HuH-7.5 (cell line): ENCODE measurements around the gene PRDM1.

Experiments used
- DNase-seq: peaks from one replicate; pipeline ENCODE4 v3.0.0; 2011; ENCODE audit warnings: low spot score

The PRDM1 gene

GRCh38 chr6:106070636-106071035, 15.5 kb upstream of the PRDM1 start:
- DNase-seq = no peak

- no peak for DNase-seq
Measured at GRCh38 chr6:106072501-106073090, 13.5 kb upstream of the PRDM1 start.

DNA sequence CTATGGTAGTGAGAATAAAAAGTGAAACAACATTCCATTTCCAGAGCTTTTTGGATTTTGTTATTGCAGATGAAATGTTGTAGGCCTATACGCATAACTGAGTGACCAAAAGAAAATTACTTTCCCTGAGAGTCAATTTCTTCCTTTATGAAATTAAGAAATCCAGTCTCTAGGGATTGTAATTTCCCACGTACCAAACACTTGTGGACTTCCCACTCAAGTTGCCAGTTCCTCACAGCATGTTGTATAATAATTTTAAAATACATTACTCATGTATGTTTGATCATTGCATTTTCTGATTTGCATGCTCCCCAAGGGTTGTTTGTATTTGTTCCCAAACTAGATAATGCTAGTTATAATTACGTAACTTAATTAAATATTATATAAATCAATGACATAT, 12.0 kb upstream of the PRDM1 start:
- DNase-seq = no peak

- no peak for DNase-seq
Measured at GRCh38 chr6:106076139-106076538, 10.0 kb upstream of the PRDM1 start.

- DNase-seq = no peak
Measured at GRCh38 chr6:106077170-106077569, 9.0 kb upstream of the PRDM1 start.

GRCh38 chr6:106077881-106078280, 8.3 kb upstream of the PRDM1 start:
- no peak for DNase-seq

DNA sequence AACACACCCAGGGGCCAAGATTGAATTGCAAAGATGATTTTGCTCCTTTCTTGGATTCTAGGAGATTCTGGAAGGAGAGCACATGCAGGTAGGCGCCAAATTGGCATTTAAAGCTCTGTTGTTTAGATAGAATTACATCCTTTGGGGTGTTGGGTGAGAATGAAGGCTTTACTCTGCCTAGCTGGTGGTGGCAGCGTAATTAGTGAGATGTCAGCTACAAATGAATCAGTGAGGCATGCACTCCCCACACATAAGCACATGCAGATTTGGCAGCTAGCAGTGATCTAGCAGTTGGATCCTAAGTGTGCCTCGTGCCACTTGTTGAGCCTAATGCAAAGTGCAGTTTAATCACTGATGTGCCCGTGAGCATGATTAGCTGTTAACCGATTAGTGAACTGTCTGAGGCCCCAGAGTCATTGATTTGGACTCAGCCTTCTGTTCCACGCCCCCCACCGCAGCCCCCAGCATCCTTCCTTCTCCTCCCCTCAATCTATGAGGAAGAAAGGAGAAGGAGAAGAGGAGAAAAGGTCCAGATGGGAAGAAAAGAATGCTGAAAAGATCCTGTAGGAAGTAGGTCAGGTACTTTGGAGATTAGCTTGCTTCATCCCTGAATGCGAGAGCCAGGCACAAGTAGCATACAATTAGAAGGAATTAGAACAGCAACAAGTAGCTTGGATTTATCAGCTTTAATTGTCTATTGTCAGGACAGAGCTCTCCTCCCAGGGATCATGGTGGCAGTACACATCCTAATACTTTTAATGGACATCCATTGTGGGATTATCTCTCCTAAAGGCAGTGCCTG, 6.0 kb upstream of the PRDM1 start:
- DNase-seq = no peak

GRCh38 chr6:106080763-106081095, 5.4 kb upstream of the PRDM1 start:
- DNase-seq = no peak

GRCh38 chr6:106081715-106082114, 4.4 kb upstream of the PRDM1 start:
- no peak for DNase-seq

DNA sequence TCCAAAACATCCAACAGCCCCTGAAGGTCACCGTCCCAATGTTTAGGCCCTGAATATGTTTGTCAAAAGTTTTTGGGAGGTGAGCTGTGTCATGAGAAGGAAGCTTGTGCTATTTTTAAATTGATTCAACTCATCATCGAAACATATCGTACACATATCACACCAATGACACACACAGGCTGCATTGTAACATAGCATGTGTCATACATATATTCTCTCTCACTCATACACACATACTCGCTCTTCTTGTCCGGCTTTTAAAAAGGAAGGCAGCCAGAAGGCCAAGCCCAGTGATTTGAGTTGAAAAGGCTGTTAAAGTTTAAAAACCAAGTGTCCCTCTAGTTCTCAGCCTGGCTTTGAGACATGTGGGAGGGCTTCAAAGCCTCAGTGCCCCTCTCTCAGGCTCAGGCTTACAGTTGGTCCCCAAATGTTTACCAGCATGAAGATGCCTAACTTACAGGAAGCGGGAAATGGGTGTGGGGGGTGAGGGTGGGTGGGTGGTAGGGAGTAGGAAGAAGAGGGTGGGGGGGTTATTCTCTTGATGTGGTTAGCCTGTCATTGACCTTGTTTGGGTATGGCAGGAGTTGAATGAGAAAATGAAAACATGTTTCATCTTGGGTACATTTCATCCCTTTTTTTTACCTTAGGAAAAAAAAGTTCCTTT, 3.3 kb upstream of the PRDM1 start:
- no peak for DNase-seq

GRCh38 chr6:106083618-106084017, 2.5 kb upstream of the PRDM1 start:
- no peak for DNase-seq

- DNase-seq = peak; percentile 32
Measured at GRCh38 chr6:106084106-106084988, 1.8 kb upstream of the PRDM1 start.

GRCh38 chr6:106084989-106085691, 996 bp upstream of the PRDM1 start:
- DNase-seq = no peak

GRCh38 chr6:106085692-106085983, 498 bp upstream of the PRDM1 start:
- DNase-seq = no peak

DNA sequence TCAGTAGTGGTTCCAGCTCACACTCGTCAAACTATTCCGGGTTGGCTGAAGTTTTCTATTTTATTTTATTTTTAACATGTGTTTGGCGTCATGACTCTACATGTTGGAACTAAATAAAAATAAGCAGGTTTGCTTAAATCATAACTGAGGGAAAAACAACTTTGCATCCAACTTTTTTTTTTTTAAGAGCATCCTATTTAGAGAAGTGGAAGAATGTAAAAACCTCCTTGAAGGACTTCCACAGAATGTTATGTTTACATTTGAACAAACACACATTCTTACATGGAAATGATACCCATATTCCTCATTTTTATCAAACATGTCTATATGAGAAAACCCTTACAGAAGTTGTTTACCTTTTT, 659 bp downstream of the PRDM1 start:
- no peak for DNase-seq

DNA sequence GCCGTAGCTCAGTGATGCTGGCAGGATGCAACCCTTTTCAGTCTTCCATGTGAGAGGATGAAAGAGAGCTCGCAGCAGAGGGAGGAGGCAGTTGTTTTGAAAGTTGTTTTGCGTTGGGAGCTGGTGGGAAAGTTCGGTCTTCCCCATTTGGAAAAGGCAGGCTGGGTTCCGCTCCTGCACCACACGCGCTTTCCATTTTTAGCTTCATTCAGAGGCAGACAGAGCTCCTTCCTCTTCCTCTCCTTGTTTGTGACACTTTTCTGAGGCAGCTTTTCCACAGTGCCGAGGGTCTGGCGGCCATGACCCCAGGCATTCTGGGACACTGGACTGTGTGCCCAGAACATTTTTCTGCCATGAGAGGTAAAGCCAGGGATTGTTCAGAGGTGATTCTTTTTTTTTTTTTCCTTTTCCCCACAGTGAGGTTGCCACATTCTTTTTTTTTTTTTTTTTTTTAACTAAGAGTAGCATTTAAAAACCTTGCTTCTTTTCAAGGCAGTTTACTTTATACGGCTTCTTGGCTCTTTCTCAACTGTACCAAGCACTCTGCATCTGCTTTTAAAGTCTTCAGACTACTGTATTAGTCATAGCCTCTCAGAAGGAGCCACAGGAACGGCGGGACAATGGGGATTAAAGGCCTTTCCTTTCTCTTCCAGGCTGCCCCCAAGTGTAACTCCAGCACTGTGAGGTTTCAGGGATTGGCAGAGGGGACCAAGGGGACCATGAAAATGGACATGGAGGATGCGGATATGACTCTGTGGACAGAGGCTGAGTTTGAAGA, 1.6 kb downstream of the PRDM1 start:
- no peak for DNase-seq

DNA sequence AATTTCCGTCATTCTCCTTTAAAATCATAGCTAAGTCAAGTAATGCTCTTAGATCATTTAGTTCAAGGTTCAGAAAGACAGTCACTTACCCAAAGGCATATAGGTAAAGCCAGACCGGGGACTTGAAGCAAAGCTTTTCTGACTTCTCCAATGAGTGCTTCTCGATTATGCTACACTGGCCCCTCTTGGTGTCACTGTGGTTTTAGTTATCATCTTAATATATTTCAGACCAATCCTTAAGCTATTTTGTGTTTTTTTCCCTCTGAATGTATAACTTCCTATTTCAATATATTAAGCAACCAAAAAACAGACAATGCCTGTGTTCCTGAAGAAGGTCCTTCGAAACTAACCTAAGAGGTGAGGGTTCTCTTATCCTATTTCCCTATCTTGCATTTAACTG, 3.9 kb downstream of the PRDM1 start:
- no peak for DNase-seq

DNA sequence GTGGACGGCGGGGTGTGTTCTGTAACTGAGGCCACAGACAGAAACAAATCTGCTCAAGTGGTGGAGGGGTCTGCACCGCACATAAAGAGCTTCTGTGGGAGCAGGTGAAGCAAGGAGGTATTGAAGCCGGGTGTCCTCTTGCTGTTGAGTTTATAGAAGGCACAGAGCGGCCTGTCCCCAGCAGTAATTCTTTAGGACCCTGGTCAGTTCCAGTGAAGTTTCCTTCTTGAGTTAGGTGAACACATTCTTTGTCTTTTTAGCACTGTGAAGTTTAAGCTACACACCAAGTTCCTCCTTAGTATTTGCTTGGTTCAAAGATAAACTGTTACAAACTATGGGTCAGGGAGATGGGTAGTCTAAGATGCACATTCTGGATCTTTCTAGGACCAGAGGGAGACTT, 6.1 kb downstream of the PRDM1 start:
- DNase-seq = no peak

DNA sequence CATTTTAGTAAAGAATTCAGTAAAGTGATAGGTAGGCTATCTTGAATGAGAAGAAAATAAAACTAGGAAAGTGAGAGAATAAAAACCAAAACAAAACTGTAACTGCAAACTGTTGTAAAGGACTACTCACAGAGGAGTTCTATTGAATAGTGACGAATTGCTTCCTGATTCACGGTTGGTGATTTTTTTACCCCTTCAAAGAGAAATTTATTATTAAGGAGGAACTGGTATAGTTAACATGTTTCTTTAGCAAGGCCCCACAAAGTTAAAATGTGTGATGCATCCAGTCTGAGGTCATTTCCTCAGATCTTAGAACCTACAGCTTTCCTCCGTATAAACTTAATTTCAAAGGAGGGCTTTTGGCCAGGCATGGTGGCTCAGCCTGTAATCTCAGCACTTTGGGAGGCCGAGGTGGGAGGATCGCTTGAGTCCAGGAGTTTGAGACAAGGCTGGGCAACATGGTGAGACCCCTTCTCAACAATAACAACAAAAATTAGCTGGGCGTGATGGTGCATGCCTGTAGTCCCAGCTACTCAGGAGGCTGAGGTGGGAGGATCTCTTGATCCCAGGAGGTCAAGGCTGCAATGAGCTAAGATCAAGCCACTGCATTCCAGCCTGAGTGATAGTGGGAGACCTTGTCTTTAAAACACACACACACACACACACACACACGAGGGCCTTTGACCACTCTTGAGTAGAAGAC, 8.3 kb downstream of the PRDM1 start:
- DNase-seq = no peak

DNA sequence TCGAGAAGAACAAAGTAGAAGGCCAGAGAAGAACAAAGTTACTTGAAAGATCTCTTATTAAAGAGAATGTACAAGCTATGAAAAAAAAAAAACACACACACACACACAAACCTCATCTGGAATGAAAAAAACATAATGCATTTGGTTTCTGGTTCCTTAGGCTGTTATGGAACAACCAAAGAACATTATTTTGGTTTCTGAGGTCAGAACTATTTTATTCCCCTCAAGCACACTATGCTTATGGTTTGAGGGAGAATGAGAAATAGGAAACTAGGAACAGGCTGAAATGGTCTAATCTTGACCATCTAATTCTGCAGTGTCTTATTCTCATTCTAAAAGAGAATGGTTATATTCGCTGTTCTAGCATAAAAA, 8.8 kb downstream of the PRDM1 start:
- no peak for DNase-seq
